Left lung (tissue), 10 donors: Measurements from ENCODE around the gene TUBGCP3. TPM values are rescaled to one million over a fixed set of nuclear protein-coding genes. Genes with fewer than 3 reads are reported as not detected.
"Not testable (repeated sequence)": the region's sequence is repeated elsewhere in the genome, so short reads cannot be mapped to it uniquely, and the experiment has no call there.

Source experiments
- ATAC-seq: fragments of 200-7000 bp; cut with Tn5 transposase; one replicate; pipeline ENCODE4 v1.9.1; 2020; ENCODE audit warnings: moderate library complexity
- DNase-seq, 4 donors: peaks; one replicate each; pipeline ENCODE4 v3.0.0-alpha.2; 2013 to 2020
- H3K27ac ChIP-seq, 2 donors: fragments of 200-600 bp; sonication (generic) in 1 of 2; one replicate each; pipeline versions ENCODE4 v1.5.0 to v1.8.0; 2020 to 2021
- H3K27me3 ChIP-seq, 2 donors: fragments of 200-600 bp; sonication (generic) in 1 of 2; one replicate each; pipeline versions ENCODE4 v1.5.0 to v1.8.0; 2020 to 2021
- H3K36me3 ChIP-seq, 2 donors: fragments of 200-600 bp; sonication (generic) in 1 of 2; one replicate each; pipeline versions ENCODE4 v1.5.0 to v1.8.0; 2020 to 2021
- H3K4me1 ChIP-seq, 2 donors: fragments of 200-600 bp; one replicate each; pipeline ENCODE4 v1.8.0; 2021
- H3K4me3 ChIP-seq, 2 donors: fragments of 200-600 bp; sonication (generic) in 1 of 2; one replicate each; pipeline versions ENCODE4 v1.5.0 to v1.8.0; 2020 to 2021; ENCODE audit warnings: mild to moderate bottlenecking in 1 of 2
- H3K9me3 ChIP-seq, 2 donors: fragments of 200-600 bp; sonication (generic) in 1 of 2; one replicate each; pipeline versions ENCODE4 v1.5.0 to v1.8.0; 2020 to 2021
- CTCF ChIP-seq, 2 donors: fragments of 200-600 bp; sonication (generic) in 1 of 2; IDR thresholded peaks; one replicate each; pipeline versions ENCODE4 v1.5.0 to v1.8.0; 2021; ENCODE audit warnings: antibody characterized with exemption in 2 of 2
- intact Hi-C, 2 donors: fragments of 100-400 bp; cut with DNase I; formaldehyde crosslinking; loops; one replicate each; pipeline versions ENCODE4 v1.11.2 to v1.14.2; 2022
- polyA plus RNA-seq, 6 donors: library from polyadenylated mRNA; unstranded; fragments of 120-200 nt; gene quantifications; one replicate each; pipeline ENCODE4 v1.2.1, GENCODE V29; 2013; ENCODE audit not compliant: insufficient read length in 6 of 6
- total RNA-seq, 2 donors: library from RNA; stranded (reverse); fragmentation: NEBNext Ultra II Directional; extraction: Animal tissue kit (Norgen Biotek cat#: 25700); gene quantifications; one replicate each; pipeline ENCODE4 v1.2.1, GENCODE V29; 2021
- donor health status: DM: no; HTN: yes; CAD: no.
- donor health status: DM: no; HTN: no; CAD: no.

The TUBGCP3 gene
- total and polyA plus RNA-seq, 8 donors: 26.8 to 42.7 (median 32.7) TPM

DNA sequence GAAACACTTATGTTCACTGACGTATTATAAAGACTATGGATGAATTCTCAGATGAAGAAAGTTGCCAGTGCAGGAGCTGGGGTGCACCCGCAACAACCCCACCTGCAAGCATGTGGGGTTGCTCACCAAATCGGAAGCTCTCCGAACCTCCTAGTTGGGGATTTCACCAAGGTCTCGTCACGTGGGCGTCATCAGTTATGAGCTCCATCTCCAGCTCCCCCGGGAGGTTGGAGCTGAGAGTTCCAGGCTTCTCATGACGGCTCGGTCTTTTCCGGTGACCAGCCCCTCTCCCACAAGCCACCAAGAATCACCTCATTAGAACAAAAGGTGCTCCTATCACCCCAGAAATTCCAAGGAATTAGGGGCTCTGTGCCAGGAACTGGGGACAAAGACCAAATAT lies 46.1 kb upstream of the TUBGCP3 start:
- Histone ChIP-seq H3K9me3 (no peaks in the 10 kb centered on the region), H3K4me3 (no peak overlapping the region), H3K27me3 (peaks cover 6 to 54% of the 10 kb centered on the region in 2 donors), H3K4me1 (no peaks in the 10 kb centered on the region), H3K36me3 (no peaks in the 10 kb centered on the region), H3K27ac (no peak overlapping the region)
- no peak for ATAC-seq
- no peak for TF ChIP-seq CTCF (IDR thresholded peaks at IDR 0.05)
- intact Hi-C loops: no loop called here
- no peak for DNase-seq

- ATAC-seq, H3K36me3 ChIP-seq, H3K27ac ChIP-seq, H3K9me3 ChIP-seq, DNase-seq, H3K4me1 ChIP-seq, H3K4me3 ChIP-seq, intact Hi-C loops: not testable (repeated sequence)
- H3K27me3 ChIP-seq: peaks cover 0 to 26% of the 10 kb centered on the region in 2 donors
Measured at GRCh38 chr13:112630226-112630625, 42.3 kb upstream of the TUBGCP3 start.

- no peak for TF ChIP-seq CTCF (IDR thresholded peaks at IDR 0.05)
- Histone ChIP-seq H3K9me3 (no peaks in the 10 kb centered on the region), H3K27me3 (peaks cover 0 to 15% of the 10 kb centered on the region in 2 donors), H3K4me3 (no peak overlapping the region), H3K4me1 (no peaks in the 10 kb centered on the region), H3K36me3 (no peaks in the 10 kb centered on the region), H3K27ac (no peak overlapping the region)
- intact Hi-C loops: no loop called here
- DNase-seq (no peak), ATAC-seq (no peak)
Measured at GRCh38 chr13:112629161-112629560, 41.2 kb upstream of the TUBGCP3 start.

GRCh38 chr13:112627613-112628012 lies 39.7 kb upstream of the TUBGCP3 start:
- H3K27me3 ChIP-seq, H3K36me3 ChIP-seq, H3K4me1 ChIP-seq, H3K9me3 ChIP-seq, H3K4me3 ChIP-seq, H3K27ac ChIP-seq, DNase-seq, ATAC-seq, intact Hi-C loops: not testable (repeated sequence)

GRCh38 chr13:112627161-112627560 lies 39.2 kb upstream of the TUBGCP3 start:
- DNase-seq: no peak
- no peak overlapping the region for H3K4me3 ChIP-seq
- no peak for TF ChIP-seq CTCF (IDR thresholded peaks at IDR 0.05)
- no peaks in the 10 kb centered on the region for H3K36me3 ChIP-seq
- ATAC-seq: no peak
- H3K9me3 ChIP-seq: no peaks in the 10 kb centered on the region
- H3K4me1 ChIP-seq: no peaks in the 10 kb centered on the region
- H3K27me3 ChIP-seq: peaks cover 0 to 10% of the 10 kb centered on the region in 2 donors
- no peak overlapping the region for H3K27ac ChIP-seq
- intact Hi-C loops: no loop called here

- no peak for DNase-seq
- H3K9me3 ChIP-seq: no peaks in the 10 kb centered on the region
- H3K27ac ChIP-seq: no peak overlapping the region
- intact Hi-C loops: no loop called here
- ATAC-seq: no peak
- no peaks in the 10 kb centered on the region for H3K4me1 ChIP-seq
- H3K27me3 ChIP-seq: peaks cover 0 to 11% of the 10 kb centered on the region in 2 donors
- TF ChIP-seq CTCF (IDR thresholded peaks at IDR 0.05): no peak
- H3K36me3 ChIP-seq: no peaks in the 10 kb centered on the region
- H3K4me3 ChIP-seq: no peak overlapping the region
Measured at GRCh38 chr13:112626761-112627160, 38.8 kb upstream of the TUBGCP3 start.
